ENCODE data around the gene CFAP119.

DNA sequence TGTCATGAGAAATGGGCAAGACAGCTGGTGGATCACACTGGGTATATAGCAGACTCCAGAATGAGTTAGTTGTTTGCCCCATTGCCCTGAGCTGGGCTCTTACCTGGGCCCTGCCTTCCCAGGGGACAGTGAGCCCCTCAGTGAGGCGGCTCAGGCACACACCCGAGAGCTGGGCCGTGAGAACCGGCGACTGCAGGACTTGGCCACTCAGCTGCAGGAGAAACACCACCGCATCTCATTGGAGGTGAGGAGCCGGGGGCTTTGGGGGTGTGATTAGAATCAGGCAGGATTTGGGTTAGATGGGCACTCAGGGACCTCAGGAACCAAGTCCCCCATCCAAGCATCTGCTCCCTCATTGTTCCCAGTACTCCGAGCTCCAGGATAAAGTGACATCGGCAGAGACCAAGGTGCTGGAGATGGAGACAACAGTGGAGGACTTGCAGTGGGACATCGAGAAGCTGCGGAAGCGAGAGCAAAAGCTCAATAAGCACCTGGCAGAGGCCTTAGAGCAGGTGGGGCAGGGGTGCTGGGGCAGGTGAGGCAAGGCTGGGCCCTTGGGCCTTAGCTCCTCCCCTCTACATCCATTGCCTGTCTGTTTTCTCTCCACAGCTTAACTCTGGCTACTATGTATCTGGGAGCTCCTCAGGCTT lies 3.1 kb upstream of the CFAP119 start:
- TF ChIP-seq, protein P1, sequence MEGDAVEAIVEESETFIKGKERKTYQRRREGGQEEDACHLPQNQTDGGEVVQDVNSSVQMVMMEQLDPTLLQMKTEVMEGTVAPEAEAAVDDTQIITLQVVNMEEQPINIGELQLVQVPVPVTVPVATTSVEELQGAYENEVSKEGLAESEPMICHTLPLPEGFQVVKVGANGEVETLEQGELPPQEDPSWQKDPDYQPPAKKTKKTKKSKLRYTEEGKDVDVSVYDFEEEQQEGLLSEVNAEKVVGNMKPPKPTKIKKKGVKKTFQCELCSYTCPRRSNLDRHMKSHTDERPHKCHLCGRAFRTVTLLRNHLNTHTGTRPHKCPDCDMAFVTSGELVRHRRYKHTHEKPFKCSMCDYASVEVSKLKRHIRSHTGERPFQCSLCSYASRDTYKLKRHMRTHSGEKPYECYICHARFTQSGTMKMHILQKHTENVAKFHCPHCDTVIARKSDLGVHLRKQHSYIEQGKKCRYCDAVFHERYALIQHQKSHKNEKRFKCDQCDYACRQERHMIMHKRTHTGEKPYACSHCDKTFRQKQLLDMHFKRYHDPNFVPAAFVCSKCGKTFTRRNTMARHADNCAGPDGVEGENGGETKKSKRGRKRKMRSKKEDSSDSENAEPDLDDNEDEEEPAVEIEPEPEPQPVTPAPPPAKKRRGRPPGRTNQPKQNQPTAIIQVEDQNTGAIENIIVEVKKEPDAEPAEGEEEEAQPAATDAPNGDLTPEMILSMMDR (IDR thresholded peaks at IDR 0.05): no peak
- no peak for TF ChIP-seq EP300 (IDR thresholded peaks at IDR 0.05)

Data from sigmoid colon (tissue), 4 donors.